Measurements from ENCODE around the gene TBL1X. TPM values are rescaled to one million over a fixed set of nuclear protein-coding genes. Genes with fewer than 3 reads are reported as not detected.

The TBL1X gene
- polyA plus RNA-seq, 3 donors = 4.2 to 11.0 (median 10.9) TPM

DNA sequence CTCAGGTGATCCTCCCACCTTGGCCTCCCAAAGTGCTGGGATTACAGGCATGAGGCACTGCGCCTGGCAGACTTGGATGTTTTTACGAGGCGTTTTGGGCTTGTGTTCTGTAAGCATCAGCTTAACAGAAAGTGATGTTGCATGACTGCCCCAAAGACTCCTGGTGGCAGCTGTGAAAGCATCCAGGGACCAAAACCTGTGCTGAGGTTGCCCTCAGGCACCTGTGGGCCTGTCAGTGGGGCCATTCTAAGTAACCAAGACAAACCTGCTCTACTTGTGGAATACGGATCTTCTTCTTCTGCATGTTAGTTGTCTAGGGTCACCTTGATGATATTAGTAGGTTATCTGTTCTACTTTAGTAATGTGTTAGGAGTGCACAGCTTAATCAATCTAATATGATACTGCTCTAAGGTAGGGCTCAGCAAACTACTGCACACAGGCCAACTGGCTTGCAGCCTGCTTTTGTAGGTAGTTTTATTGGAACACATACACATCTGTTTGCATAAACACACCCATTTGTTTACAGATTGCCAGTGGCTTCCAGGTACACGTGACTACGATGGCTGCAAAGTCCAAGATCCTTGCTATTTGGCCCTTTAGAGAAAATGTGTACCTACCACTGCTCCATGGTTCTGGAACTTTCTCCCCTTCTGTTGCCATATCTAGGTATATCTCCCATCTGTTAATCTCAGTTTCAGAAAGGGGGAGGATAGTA lies 164.1 kb downstream of the TBL1X start:
- no peak overlapping the region for H3K27ac ChIP-seq (ENCODE audit: low read depth, low read length)
- 74 to 98% (median 86%) methylated on average over 6 of the region's 6 CpGs for WGBS, 3 donors

DNA sequence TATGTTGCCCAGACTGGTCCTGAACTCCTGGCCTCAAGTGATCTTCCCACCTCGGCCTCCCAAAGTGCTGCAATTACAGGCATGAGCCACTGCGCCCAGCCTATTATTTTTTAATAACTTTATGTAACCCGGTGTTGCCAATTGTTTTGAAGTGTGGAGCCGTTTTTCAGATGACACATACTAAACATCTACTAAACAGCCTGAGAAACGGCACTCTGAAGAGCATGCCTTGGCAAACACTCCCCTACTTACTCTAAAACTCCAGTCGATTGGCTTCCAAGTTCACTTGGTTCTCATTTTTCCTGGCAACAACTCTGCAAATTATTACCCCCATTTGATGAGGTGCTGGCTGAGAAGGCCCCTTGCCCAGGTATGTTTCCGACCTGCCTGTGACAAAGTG lies 169.7 kb downstream of the TBL1X start:
- 78 to 92% (median 80%) methylated on average over 7 of the region's 7 CpGs for WGBS, 3 donors

DNA sequence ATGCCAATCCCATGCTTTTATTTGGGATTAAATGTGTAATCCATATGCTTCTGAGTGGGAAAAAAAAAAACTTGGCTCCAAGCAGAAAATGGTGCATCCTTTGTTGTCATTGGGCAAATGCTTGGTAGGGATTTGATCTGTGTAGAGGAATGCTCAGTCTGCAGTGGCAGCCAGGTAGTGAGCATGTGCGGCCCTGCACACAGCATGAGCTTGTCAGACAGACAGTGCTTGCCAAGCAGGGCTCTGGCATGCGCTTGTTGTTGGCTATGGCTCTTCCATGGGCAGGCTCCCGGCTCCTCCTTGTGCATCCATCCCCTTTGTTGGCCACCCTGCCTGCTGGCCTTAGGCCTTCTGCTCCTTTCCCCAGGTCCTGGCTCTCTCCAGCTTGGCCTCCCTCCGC lies 170.5 kb downstream of the TBL1X start:
- H3K27ac ChIP-seq (ENCODE audit: low read depth, low read length) = no peak overlapping the region
- WGBS, 3 donors = 88 to 95% (median 91%) methylated on average over 4 of the region's 4 CpGs

More for the DNA sequence above, 169.7 kb downstream of the TBL1X start:
- H3K27ac ChIP-seq (ENCODE audit: low read depth, low read length) = no peak overlapping the region

DNA sequence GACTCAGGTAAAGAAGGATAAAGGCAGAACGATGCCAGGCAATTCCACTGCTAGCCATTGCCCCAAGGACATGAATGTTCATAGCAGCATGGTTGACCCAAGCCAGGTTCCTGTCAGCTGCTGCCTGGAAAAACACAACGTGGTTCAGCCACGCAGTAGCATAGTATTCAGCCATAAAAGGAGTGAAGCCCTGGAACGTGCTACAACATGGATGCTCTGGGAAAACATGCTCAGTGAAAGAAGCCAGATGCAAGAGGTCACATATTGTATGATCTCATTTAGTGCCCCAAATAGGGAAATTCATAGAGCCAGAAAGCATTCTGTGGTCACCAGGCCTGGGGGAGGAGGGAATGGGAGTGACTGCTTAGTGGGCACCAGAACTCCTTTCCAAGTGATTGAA lies 170.9 kb downstream of the TBL1X start:
- 60 to 79% (median 75%) methylated on average over 4 of the region's 4 CpGs for WGBS, 3 donors
- no peak overlapping the region for H3K27ac ChIP-seq (ENCODE audit: low read depth, low read length)

DNA sequence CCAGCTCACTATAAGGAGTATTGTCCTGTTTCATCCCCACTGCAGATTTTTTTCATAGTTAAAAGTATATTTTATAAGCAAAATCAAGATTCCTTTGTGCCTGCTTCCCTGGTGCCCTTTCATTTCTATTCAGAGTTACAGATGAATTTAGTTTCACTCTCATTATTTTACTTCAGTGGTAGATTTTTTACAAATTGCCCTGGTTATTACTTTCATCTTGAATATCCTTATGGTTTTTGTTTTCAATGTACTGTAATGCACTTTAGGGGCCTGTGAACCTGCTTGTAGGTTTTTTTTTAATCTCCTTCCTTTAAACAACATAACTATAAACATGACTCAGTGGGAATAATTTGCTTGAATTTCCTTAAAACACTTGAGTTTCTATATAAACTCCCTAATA lies 174.0 kb downstream of the TBL1X start:
- H3K27ac ChIP-seq (ENCODE audit: low read depth, low read length) = no peak overlapping the region

DNA sequence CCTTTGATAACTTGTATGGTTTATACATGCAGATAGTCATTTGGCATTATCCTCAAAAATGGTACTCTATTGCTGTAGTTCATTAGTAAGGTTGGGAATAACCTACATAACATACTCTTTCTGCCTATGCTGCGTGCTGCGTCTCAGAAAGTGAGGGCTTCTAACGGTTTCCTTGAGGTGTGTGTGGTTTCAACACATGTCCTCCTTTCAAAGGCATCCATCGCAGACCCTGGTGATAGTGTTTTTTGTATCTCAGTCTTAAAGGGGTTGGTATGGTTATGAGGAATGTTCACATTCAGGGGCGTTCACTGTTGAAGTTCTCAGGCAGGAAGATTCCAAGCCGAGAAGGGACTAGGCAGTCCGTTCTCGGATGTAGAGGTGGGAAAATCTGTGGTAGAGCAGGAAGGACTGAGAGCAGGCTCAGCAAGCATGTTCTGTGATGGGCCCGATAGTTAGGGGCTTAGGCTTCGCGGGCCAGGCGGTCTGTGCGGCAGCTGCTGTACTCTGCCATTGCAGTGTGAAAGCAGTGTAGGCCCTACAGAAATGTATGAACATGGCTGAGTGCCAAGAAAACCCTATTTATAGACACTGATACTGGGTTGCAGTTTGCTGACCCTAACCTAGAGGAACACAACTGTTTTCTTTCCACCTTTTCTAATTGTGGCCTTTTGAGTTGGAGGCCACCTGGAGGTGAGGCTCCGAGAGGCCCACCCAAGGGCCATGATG lies 177.6 kb downstream of the TBL1X start:
- H3K27ac ChIP-seq (ENCODE audit: low read depth, low read length) = no peak overlapping the region
- 84 to 96% (median 87%) methylated on average over 14 of the region's 14 CpGs for WGBS, 3 donors

DNA sequence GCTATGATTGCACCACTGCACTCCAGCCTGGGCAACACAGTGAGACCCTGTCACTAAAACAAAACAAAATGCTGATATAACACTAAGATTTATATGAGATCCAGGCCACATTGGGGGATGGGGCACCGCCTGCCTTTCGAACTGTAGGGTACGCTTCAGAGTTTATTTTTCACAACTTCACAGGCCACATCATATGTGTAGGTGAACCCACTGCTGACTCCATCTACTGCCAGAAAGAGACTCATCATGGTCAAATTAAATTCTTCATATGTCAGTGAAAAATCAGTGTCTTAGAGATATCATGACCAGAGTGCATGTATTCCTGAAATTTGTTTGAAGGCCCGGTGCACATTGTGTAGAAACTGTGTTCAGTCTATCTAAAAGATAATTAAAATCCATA lies 178.9 kb downstream of the TBL1X start:
- 91 to 96% (median 95%) methylated on average over 4 of the region's 4 CpGs for WGBS, 3 donors
- no peak overlapping the region for H3K27ac ChIP-seq (ENCODE audit: low read depth, low read length)

DNA sequence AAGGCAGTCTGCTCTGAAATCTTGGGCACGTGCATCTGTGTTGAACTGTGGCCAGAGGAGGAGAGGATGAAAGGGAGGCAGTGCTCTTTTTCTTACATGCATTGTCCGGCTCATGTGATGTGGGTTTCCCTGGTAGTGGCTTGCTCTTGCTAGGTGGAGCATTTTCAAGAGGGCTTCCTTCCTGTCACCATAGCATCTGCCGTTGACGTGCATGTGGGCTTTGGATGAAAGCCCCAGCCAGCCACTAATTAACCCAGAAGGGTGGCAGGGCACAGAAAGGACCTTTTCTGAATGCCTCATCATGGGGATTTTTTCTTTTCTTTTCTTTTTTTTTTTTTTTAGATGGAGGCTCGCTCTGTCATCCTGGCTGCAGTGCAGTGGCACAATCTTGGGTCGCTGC lies 179.5 kb downstream of the TBL1X start:
- 43 to 72% (median 43%) methylated on average over 4 to 6 of the region's 6 CpGs for WGBS, 3 donors
- no peak overlapping the region for H3K27ac ChIP-seq (ENCODE audit: low read depth, low read length)

DNA sequence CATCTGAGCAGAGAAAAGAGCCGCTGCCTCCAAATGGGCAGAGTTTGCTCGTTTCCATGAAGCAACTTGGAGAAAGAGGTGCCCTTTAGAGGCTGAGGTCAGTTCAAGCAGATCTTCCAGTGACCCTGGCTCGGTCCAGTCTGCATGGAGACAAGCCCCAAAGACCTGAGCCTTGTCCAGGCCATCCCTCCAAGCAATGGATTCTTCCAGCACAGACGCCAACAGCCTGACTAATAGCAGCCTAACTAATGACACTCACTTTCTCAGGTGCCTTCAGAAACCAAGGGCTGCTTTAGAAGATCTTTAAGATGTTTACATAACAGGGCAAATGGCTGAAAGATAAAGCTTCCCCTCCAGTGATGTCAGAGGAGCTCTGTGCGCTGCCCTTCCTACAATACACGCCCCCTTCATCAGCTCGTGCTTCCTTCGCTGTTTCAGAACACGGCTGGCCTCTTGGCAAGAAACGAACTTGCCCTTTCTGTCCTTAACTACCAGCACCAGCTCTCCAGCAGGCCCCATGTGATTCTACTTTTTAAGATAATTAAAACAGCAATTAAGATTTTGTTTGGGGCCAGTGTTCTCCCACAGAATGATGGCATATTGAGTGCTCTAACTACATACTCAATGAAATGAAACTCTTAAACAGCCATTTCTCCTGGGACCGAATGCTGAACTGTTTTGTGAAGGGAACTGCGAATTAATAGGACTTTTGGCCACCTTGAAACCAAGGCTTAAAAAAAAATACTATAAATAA lies 181.8 kb downstream of the TBL1X start:
- no peak overlapping the region for H3K27ac ChIP-seq (ENCODE audit: low read depth, low read length)
- 52 to 83% (median 77%) methylated on average over 12 of the region's 12 CpGs for WGBS, 3 donors

DNA sequence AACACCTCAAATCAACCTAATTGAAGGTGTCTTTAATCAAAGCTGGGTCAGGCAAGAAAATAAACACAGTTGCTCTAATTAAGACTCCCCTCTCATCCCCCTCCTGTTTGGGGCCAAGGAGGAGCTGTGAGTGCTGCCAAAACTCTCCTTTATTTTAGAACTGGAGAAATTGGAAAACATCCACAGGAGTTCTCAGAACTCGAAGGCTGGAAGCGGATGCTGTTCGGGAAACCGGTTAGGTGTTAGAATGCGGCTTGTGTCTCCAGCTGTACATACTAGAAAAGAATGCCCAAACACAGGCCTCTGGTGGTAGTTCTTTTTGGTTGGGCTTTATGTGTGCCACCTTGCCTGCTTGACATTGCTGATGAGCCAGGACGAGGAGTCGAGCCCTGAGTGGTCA lies 182.6 kb downstream of the TBL1X start:
- no peak overlapping the region for H3K27ac ChIP-seq (ENCODE audit: low read depth, low read length)
- 67 to 85% (median 76%) methylated on average over 7 of the region's 7 CpGs for WGBS, 3 donors

DNA sequence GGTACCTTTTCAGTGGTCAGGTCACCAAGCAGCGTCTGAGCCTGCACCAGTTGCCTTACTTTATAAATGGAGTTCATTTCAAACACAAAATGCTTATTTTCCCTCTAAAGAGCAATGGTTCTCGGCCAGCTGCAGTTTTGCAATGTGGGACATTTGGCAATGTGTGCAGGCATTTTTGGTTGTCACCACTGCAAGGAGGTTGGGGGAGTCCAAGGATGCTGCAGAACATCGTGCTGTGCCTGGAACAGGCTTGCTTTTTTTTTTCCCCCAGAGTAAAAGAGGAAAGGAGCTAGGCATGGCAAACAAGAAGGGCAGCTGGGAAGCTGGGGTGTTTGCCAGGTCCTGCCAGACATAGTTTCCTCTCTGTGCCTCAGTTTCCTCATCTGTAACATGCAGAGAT lies 185.2 kb downstream of the TBL1X start:
- H3K27ac ChIP-seq (ENCODE audit: low read depth, low read length) = no peak overlapping the region
- 67 to 87% (median 70%) methylated on average over 3 of the region's 3 CpGs for WGBS, 3 donors

DNA sequence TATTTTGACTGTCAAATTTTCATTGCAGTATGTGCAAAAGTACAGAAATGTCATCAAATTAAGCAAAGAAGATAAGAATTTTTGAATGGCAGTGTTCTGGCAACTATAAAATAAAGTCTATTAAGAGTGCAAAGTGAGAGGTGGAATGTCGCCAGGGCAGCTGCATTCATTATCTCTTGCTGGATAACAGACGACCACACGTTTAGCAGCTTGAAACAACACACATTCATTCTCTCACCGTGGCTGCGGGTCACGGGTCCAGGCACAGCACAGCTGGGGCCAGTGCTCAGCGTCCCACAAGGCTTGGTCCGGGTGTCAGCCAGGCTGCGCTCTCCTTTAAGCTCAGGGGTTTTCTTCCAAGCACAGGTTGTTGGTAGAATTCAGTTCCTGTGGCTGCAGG lies 186.9 kb downstream of the TBL1X start:
- 35 to 73% (median 71%) methylated on average over 9 of the region's 9 CpGs for WGBS, 3 donors
- H3K27ac ChIP-seq (ENCODE audit: low read depth, low read length) = no peak overlapping the region

DNA sequence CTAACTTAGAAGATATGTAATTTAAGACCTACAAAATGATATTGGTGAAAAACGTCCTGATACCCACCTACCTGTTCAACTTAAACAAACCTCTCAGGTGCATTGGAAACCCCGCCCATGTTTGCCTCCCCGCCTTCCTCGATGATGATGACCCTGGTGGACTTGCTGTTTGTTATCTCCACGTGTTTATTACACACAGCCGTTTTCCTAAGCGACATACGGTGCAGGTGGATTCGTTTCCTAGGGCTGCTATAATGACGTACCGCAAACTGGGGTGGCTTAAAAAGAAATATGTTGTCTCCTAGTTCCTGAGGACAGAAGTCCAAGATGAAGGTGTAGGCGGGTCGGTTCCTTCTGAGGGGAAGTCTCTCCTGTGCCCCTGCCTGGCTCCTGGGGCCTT lies 190.1 kb downstream of the TBL1X start:
- H3K27ac ChIP-seq (ENCODE audit: low read depth, low read length) = no peak overlapping the region
- WGBS, 3 donors = 87 to 92% (median 87%) methylated on average over 13 of the region's 13 CpGs

DNA sequence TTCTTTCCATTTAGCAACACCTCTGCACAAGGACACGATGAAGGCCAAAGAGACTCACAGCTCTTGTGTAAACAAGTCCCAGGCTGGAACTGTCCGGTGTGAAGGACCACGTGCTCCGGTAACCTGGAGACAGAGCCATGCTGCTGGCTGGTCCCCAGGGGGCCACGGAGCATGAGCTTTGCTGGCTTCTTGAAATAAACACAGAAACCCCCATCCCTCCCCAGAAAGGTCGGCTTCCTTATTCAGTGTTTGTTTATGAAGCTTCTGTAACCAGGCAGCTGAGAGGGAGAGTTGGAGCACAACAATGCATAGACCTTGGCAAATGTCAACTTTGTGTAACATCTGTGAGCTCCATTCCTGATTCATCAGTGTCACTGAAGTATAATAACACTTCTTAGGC lies 191.4 kb downstream of the TBL1X start:
- 19 to 59% (median 57%) methylated on average over 6 of the region's 6 CpGs for WGBS, 3 donors
- H3K27ac ChIP-seq (ENCODE audit: low read depth, low read length) = no peak overlapping the region

DNA sequence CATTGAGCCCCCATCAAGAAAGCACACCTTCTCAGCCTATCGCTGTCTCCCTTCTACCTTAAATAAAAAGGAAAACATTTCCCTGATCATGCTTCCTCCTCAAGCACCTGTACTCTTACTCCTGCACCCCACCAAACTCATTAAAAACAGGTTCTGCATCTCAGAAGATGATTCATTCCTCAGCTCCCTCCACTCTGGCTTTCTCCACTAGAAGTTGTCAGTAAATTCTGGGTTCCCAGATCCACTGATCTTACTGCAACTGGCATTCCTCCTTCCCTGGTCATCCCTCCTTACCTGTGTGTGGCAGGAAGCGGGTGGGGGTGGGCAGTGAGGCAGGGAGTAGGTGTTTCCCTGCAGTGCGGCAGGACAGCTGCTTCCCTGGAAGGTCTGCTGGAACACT lies 192.0 kb downstream of the TBL1X start:
- 67 to 97% (median 69%) methylated on average over 3 of the region's 3 CpGs for WGBS, 3 donors

DNA sequence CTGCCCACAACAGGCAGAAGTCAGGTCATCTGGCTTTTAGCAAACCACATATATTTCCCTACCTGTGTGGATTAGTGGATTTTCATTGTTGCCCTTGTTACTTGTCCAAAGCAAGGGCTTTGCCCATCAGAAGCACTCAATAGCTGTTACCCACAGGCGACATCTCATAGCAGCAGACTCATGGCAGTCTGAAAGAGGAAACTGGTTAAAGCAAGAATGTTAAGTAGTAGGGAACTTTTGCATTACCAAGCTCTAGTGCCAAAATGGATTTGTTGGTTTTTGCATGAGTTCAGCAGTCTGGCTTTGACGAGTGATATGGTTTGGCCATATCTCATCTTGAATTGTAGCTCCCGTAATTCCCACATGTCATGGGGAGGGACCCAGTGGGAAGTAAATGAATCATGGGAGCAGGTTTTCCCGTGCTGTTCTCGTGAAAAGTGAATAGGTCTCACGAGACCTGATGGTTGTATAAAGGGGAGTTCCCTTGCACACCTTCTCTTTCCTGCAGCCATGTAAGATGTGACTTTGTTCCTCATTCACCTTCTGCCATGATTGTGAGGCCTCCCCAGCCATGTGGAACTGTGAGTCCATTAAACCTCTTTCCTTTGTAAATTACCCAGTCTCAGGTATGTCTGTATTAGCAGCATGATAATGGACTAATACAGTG lies 192.9 kb downstream of the TBL1X start:
- 91 to 97% (median 94%) methylated on average over 6 of the region's 6 CpGs for WGBS, 3 donors
- no peak overlapping the region for H3K27ac ChIP-seq (ENCODE audit: low read depth, low read length)

More for the DNA sequence above, 192.0 kb downstream of the TBL1X start:
- no peak overlapping the region for H3K27ac ChIP-seq (ENCODE audit: low read depth, low read length)

DNA sequence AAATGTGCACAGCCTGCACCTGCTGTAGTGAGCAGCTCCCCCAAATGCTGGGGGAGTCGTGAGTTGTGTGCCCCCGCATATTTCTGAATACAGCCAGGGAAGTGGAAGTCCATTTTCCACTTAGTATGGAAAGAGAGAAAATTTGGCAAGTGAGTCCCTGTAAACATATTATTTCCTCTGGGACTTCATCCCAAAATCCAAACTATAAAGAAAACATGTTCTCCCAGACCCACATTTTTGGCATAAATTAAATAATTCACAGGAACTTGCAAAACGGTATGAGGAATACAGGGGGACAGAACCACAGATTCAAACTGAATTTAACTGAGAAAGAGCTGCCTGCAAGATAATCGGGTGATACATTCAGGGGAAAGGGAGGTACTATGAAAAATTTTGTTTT lies 193.6 kb downstream of the TBL1X start:
- no peak overlapping the region for H3K27ac ChIP-seq (ENCODE audit: low read depth, low read length)
- 65 to 93% (median 77%) methylated on average over 4 of the region's 4 CpGs for WGBS, 3 donors

DNA sequence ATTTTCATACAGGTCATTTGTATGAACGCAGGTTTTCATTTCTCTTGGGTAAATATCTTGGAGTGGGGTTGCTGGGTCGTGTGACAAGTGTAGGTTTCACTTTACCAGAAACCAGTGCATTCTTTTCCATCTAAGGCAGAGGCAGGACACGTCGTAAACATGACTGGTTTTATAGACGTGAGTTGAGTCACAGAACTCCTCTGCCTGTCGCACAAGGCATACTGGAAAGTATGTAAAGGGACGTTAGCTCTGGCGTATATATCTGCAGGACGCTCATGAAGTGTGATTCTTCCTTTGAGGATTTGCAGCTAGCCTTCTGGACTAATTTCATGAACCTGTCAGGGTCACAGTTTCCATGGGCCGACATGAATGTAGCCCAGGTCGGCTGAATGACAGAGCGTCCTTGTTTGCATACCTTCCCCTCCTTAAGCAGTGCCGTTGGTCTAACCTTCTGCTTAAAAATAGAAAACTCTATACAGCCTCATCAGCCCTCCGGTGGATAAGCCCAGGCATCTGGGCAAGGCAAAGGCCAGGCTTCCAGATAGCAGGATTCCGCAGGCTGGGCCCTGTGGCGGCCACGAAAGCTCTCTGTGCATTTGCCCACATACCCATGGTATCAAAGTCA lies 194.8 kb downstream of the TBL1X start:
- no peak overlapping the region for H3K27ac ChIP-seq (ENCODE audit: low read depth, low read length)
- 84 to 96% (median 92%) methylated on average over 17 of the region's 17 CpGs for WGBS, 3 donors
